Stimulated activated CD8-positive, alpha-beta memory T cell treated with anti-CD3 and anti-CD28 coated beads, Interleukin-4, amount 100 ng/mL, for 1 hour (primary cell): ENCODE measurements around the gene DNAAF6.

ENCODE experiments used
- DNase-seq, 2 donors: peaks; one replicate each; pipeline ENCODE4 v3.0.0-alpha.2; 2020; ENCODE audit warnings: low read depth in 2 of 2, low spot score in 1 of 2

Gene DNAAF6

GRCh38 chrX:107293056-107293455, 86.6 kb downstream of the DNAAF6 start:
- DNase-seq = no peak
